HUES6 (cell line): ENCODE measurements around the gene CCDC40.

Experiments used
- H3K27ac ChIP-seq: 2 replicates; pipeline ENCODE4 v1.7.0; 2013; ENCODE audit warnings: low read depth, mild to moderate bottlenecking, low read length, inconsistent platforms
- H3K27me3 ChIP-seq: 2 replicates; pipeline ENCODE4 v1.6.1; 2013; ENCODE audit warnings: low read length; ENCODE audit not compliant: control insufficient read depth, insufficient read depth
- H3K36me3 ChIP-seq: 2 replicates; pipeline ENCODE4 v1.6.1; 2013; ENCODE audit warnings: low read length; ENCODE audit not compliant: control insufficient read depth, insufficient read depth
- H3K4me1 ChIP-seq: 2 replicates; pipeline ENCODE4 v1.6.1; 2013; ENCODE audit warnings: low read length; ENCODE audit not compliant: control insufficient read depth, insufficient read depth
- H3K4me3 ChIP-seq: 2 replicates; pipeline ENCODE4 v1.5.1; 2013; ENCODE audit warnings: low read depth, low read length
- H3K9ac ChIP-seq: one replicate; pipeline ENCODE4 v1.6.1; 2013; ENCODE audit warnings: mild to moderate bottlenecking, low read length
- H3K9me3 ChIP-seq: 2 replicates; pipeline ENCODE4 v1.6.1; 2013; ENCODE audit warnings: low read depth, low read length; ENCODE audit not compliant: control insufficient read depth, insufficient read depth

Gene CCDC40

GRCh38 chr17:80053102-80053501 is 16.7 kb downstream of the CCDC40 start:
- H3K9ac ChIP-seq: no peak overlapping the region
- no peaks in the 10 kb centered on the region for H3K27me3 ChIP-seq
- no peaks in the 10 kb centered on the region for H3K9me3 ChIP-seq
- H3K4me1 ChIP-seq: peaks cover 6% of the 10 kb centered on the region
- H3K36me3 ChIP-seq: 0 out of 2 replicates have a peak, but pooled peaks cover 3% of the 10 kb centered on the region
- H3K4me3 ChIP-seq: no peak overlapping the region
- H3K27ac ChIP-seq: no peak overlapping the region

- Histone ChIP-seq H3K4me3 (no peak overlapping the region), H3K27me3 (no peaks in the 10 kb centered on the region), H3K27ac (no peak overlapping the region), H3K4me1 (peaks cover 6% of the 10 kb centered on the region), H3K9ac (no peak overlapping the region), H3K9me3 (no peaks in the 10 kb centered on the region), H3K36me3 (peaks cover 2% of the 10 kb centered on the region; the same call in 1 of the 2 replicates)
Observed at GRCh38 chr17:80055597-80055996, 19.2 kb downstream of the CCDC40 start.

- H3K36me3 ChIP-seq: peaks cover 2% of the 10 kb centered on the region; the same call in 1 of the 2 replicates
- H3K9me3 ChIP-seq: no peaks in the 10 kb centered on the region
- H3K4me1 ChIP-seq: peaks cover 6% of the 10 kb centered on the region
- H3K9ac ChIP-seq: no peak overlapping the region
- no peaks in the 10 kb centered on the region for H3K27me3 ChIP-seq
- H3K4me3 ChIP-seq: no peak overlapping the region
- H3K27ac ChIP-seq: no peak overlapping the region
Observed at GRCh38 chr17:80058311-80058955, 22.0 kb downstream of the CCDC40 start.

GRCh38 chr17:80060644-80061043 is 24.2 kb downstream of the CCDC40 start:
- Histone ChIP-seq H3K4me3 (no peak overlapping the region), H3K36me3 (peaks cover 2% of the 10 kb centered on the region; the same call in 1 of the 2 replicates), H3K27ac (no peak overlapping the region), H3K9me3 (no peaks in the 10 kb centered on the region), H3K4me1 (peaks cover 15% of the 10 kb centered on the region), H3K27me3 (no peaks in the 10 kb centered on the region), H3K9ac (no peak overlapping the region)

- Histone ChIP-seq H3K4me1 (peaks cover 20% of the 10 kb centered on the region), H3K4me3 (no peak overlapping the region), H3K36me3 (peaks cover 2% of the 10 kb centered on the region; the same call in 1 of the 2 replicates), H3K27me3 (no peaks in the 10 kb centered on the region), H3K9ac (no peak overlapping the region), H3K9me3 (no peaks in the 10 kb centered on the region), H3K27ac (no peak overlapping the region)
Observed at GRCh38 chr17:80061421-80061820, 25.0 kb downstream of the CCDC40 start.

- no peak overlapping the region for H3K27ac ChIP-seq
Observed at GRCh38 chr17:80063830-80064585, 27.6 kb downstream of the CCDC40 start.

GRCh38 chr17:80064696-80065095 is 28.3 kb downstream of the CCDC40 start:
- H3K9ac ChIP-seq: no peak overlapping the region
- H3K4me1 ChIP-seq: peaks cover 20% of the 10 kb centered on the region
- no peak overlapping the region for H3K27ac ChIP-seq
- H3K9me3 ChIP-seq: no peaks in the 10 kb centered on the region
- no peaks in the 10 kb centered on the region for H3K27me3 ChIP-seq
- H3K36me3 ChIP-seq: no peaks in the 10 kb centered on the region
- no peak overlapping the region for H3K4me3 ChIP-seq

More at GRCh38 chr17:80063830-80064585, 27.6 kb downstream of the CCDC40 start:
- Histone ChIP-seq H3K36me3 (no peaks in the 10 kb centered on the region), H3K4me1 (peaks cover 20% of the 10 kb centered on the region), H3K9ac (no peak overlapping the region), H3K4me3 (no peak overlapping the region), H3K9me3 (no peaks in the 10 kb centered on the region), H3K27me3 (no peaks in the 10 kb centered on the region)

GRCh38 chr17:80065478-80066170 is 29.2 kb downstream of the CCDC40 start:
- Histone ChIP-seq H3K27me3 (no peaks in the 10 kb centered on the region), H3K4me3 (no peak overlapping the region), H3K9ac (no peak overlapping the region), H3K4me1 (peaks cover 20% of the 10 kb centered on the region), H3K9me3 (no peaks in the 10 kb centered on the region), H3K36me3 (no peaks in the 10 kb centered on the region), H3K27ac (no peak overlapping the region)

GRCh38 chr17:80067393-80067986 is 31.0 kb downstream of the CCDC40 start:
- Histone ChIP-seq H3K27ac (no peak overlapping the region), H3K4me3 (no peak overlapping the region)

GRCh38 chr17:80068301-80069222 is 32.1 kb downstream of the CCDC40 start:
- Histone ChIP-seq H3K27me3 (no peaks in the 10 kb centered on the region), H3K9ac (no peak overlapping the region), H3K4me3 (no peak overlapping the region), H3K9me3 (no peaks in the 10 kb centered on the region), H3K36me3 (no peaks in the 10 kb centered on the region), H3K27ac (no peak overlapping the region), H3K4me1 (peaks cover 20% of the 10 kb centered on the region)

More at GRCh38 chr17:80067393-80067986, 31.0 kb downstream of the CCDC40 start:
- H3K27me3 ChIP-seq: no peaks in the 10 kb centered on the region
- H3K9me3 ChIP-seq: no peaks in the 10 kb centered on the region
- no peaks in the 10 kb centered on the region for H3K36me3 ChIP-seq
- H3K4me1 ChIP-seq: peaks cover 20% of the 10 kb centered on the region
- H3K9ac ChIP-seq: no peak overlapping the region
